SIG-M5 (cell line): ENCODE measurements around the gene MBD4.

Source experiments
- DNase-seq: peaks from one replicate; lab custom pipeline; 2025; lab: John Stamatoyannopoulos, UW

Gene MBD4

GRCh38 chr3:129382366-129382765, 57.4 kb downstream of the MBD4 start:
- DNase-seq, result no peak
